Stomach (tissue), 9 donors: Measurements from ENCODE around the gene ZIC4. TPM values are rescaled to one million over a fixed set of nuclear protein-coding genes. Genes with fewer than 3 reads are reported as not detected.

Experiments
- DNase-seq, 2 donors: peaks; one replicate each; pipeline versions ENCODE4 v3.0.0 to v3.0.0-alpha.2; 2013 to 2019
- H3K27ac ChIP-seq, 5 donors: fragments of 200-600 bp in 4 of 5; sonication (generic) in 4 of 5; one replicate each; pipeline ENCODE4 v1.5.1; 2013 to 2019; ENCODE audit warnings: mild to moderate bottlenecking in 1 of 5, moderate library complexity in 1 of 5
- H3K27me3 ChIP-seq, 3 donors: fragments of 200-600 bp; sonication (generic); one replicate each; pipeline ENCODE4 v1.5.1; 2017 to 2019; ENCODE audit warnings: mixed run types in 1 of 3
- H3K36me3 ChIP-seq, 4 donors: fragments of 200-600 bp; sonication (generic); 1 replicate in 3 of 4; 2 replicates in 1 of 4; pipeline ENCODE4 v1.5.1; 2016 to 2019
- H3K4me1 ChIP-seq, 4 donors: fragments of 200-600 bp; sonication (generic); one replicate each; pipeline ENCODE4 v1.5.1; 2016 to 2019
- H3K4me3 ChIP-seq, 4 donors: fragments of 200-600 bp; sonication (generic) in 3 of 4; one replicate each; pipeline ENCODE4 v1.5.1; 2016 to 2019; ENCODE audit warnings: mild to moderate bottlenecking in 1 of 4
- H3K9me3 ChIP-seq, 4 donors: fragments of 200-600 bp; sonication (generic); one replicate each; pipeline ENCODE4 v1.5.1; 2016 to 2019
- EP300 ChIP-seq: sonication (generic); formaldehyde crosslinking; IDR thresholded peaks from one replicate; pipeline ENCODE4 v1.6.1; 2017; ENCODE audit warnings: antibody characterized with exemption
- POLR2A ChIP-seq, 4 donors: fragments of 450-650 bp; IDR thresholded peaks; one replicate each; pipeline ENCODE4 v1.6.1; 2016; ENCODE audit warnings: antibody characterized with exemption in 4 of 4, control low read depth in 2 of 4, mild to moderate bottlenecking in 1 of 4, moderate library complexity in 1 of 4
- POLR2AphosphoS5 ChIP-seq, 3 donors: sonication (generic); formaldehyde crosslinking; IDR thresholded peaks; one replicate each; pipeline ENCODE4 v1.6.1; 2016; ENCODE audit warnings: antibody characterized with exemption in 3 of 3
- WGBS, 5 donors: extraction: QIAGEN DNeasy Blood & Tissue Kit in 3 of 5; methylation state at CpG; one replicate each; pipeline versions ENCODE4 v1.1.5 to v1.1.7; 2013 to 2018; 5-methylcytosine and 5-hydroxymethylcytosine counted together
- intact Hi-C: fragments of 100-400 bp; cut with DNase I; formaldehyde crosslinking; loops from one replicate; pipeline ENCODE4 v1.15.1; 2023; ENCODE audit warnings: low total_unique reads
- polyA plus RNA-seq, 3 donors: library from polyadenylated mRNA; stranded (reverse); fragments of 200-250 nt; gene quantifications; one replicate each; pipeline ENCODE4 v1.2.3, GENCODE V29; 2013
- total RNA-seq, 5 donors: library from RNA; depleted of rRNA; stranded (reverse); fragments of >200 nt; gene quantifications; one replicate each; pipeline versions ENCODE4 v1.1.0 to v1.2.3, GENCODE V29; 2014 to 2016
- TF ChIP-seq, protein P1 (sequence below), 7 experiments: fragments of 450-650 bp in 4 of 7; fragments of 200-600 bp in 3 of 7; sonication (generic) in 3 of 7; IDR thresholded peaks; one replicate each; pipeline ENCODE4 v1.5.1; 2016 to 2019; ENCODE audit warnings: antibody characterized with exemption in 7 of 7, control low read depth in 2 of 7, mild to moderate bottlenecking in 1 of 7
- donor health status: healthy with polysubstance abuse.
- donor health status: Bipolar disorder and iron deficiency.
- donor health status: healthy.

Gene ZIC4
- total and polyA plus RNA-seq, 8 donors: not detected

DNA sequence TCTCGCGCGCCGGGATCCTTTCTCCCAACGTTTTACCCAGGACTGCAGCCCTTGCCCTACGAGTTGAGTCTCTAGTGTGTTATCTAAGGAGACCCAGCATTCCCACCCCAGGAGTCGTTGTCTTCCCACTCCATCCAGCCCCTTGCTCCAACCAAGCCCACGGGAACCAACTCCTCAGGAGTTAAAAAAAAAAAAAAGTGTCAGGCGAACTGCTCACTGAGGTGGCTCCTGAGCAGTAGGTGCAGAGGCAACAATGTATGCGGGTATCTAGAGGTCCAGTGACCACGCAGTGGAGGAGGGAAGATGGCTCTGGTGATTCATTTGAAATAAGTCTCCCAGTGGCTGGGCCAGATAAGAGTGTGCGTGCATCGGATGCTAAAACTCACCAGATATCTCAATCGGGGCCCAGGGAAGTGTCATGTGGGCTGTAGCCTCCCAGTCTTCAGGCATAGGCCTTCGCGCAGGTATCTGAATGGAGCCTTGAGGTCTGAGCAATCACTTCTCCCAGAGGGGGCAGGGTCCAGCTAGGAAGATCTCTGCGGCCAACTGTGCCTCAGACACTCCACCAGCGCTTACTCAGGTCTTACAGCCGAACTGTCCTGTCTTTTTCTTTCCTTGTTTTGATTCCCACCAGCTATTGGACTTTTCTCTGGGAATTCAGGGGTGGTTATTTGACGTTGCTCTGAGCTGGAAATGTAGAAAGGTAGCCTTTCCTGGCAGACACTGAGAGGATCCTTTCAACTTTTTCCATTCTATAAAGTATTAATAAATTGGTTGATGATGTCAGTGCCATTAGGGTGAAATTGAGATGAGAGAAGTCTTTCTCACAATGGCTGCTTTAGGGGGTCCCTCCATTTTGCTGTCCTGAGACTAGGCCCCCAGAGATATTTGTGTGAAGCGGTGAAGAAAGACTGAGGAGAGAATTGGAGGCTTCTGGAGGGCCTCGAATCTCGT, 21.0 kb downstream of the ZIC4 start:
- Histone ChIP-seq H3K27ac (no peak overlapping the region), H3K36me3 (no peaks in the 10 kb centered on the region), H3K4me1 (no peaks in the 10 kb centered on the region), H3K27me3 (peaks cover 42 to 97% (median 91%) of the 10 kb centered on the region in 3 donors), H3K9me3 (peaks cover 0 to 28% (median 17%) of the 10 kb centered on the region in 4 donors), H3K4me3 (no peak overlapping the region)
- intact Hi-C loops: no loop called here
- no peak for DNase-seq
- no peak for TF ChIP-seq POLR2A (IDR thresholded peaks at IDR 0.05)
- no peak for TF ChIP-seq EP300
- TF ChIP-seq, protein P1, sequence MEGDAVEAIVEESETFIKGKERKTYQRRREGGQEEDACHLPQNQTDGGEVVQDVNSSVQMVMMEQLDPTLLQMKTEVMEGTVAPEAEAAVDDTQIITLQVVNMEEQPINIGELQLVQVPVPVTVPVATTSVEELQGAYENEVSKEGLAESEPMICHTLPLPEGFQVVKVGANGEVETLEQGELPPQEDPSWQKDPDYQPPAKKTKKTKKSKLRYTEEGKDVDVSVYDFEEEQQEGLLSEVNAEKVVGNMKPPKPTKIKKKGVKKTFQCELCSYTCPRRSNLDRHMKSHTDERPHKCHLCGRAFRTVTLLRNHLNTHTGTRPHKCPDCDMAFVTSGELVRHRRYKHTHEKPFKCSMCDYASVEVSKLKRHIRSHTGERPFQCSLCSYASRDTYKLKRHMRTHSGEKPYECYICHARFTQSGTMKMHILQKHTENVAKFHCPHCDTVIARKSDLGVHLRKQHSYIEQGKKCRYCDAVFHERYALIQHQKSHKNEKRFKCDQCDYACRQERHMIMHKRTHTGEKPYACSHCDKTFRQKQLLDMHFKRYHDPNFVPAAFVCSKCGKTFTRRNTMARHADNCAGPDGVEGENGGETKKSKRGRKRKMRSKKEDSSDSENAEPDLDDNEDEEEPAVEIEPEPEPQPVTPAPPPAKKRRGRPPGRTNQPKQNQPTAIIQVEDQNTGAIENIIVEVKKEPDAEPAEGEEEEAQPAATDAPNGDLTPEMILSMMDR (IDR thresholded peaks at IDR 0.05): no peak
- no peak for TF ChIP-seq POLR2AphosphoS5 (IDR thresholded peaks at IDR 0.05)
- 7 to 13% (median 10%) methylated on average over 23 of the region's 23 CpGs for WGBS, 5 donors

GRCh38 chr3:147384210-147385058, 21.9 kb downstream of the ZIC4 start:
- DNase-seq: no peak
- Histone ChIP-seq H3K4me1 (no peaks in the 10 kb centered on the region), H3K27me3 (peaks cover 38 to 97% (median 91%) of the 10 kb centered on the region in 3 donors), H3K9me3 (peaks cover 0 to 19% (median 13%) of the 10 kb centered on the region in 4 donors), H3K27ac (no peak overlapping the region), H3K36me3 (no peaks in the 10 kb centered on the region), H3K4me3 (no peak overlapping the region)
- intact Hi-C loops: no loop called here
- TF ChIP-seq, protein P1 (IDR thresholded peaks at IDR 0.05): no peak
- TF ChIP-seq EP300: no peak
- no peak for TF ChIP-seq POLR2A (IDR thresholded peaks at IDR 0.05)
- TF ChIP-seq POLR2AphosphoS5 (IDR thresholded peaks at IDR 0.05): no peak
- WGBS, 5 donors: 8 to 12% (median 10%) methylated on average over 25 to 27 of the region's 27 CpGs

DNA sequence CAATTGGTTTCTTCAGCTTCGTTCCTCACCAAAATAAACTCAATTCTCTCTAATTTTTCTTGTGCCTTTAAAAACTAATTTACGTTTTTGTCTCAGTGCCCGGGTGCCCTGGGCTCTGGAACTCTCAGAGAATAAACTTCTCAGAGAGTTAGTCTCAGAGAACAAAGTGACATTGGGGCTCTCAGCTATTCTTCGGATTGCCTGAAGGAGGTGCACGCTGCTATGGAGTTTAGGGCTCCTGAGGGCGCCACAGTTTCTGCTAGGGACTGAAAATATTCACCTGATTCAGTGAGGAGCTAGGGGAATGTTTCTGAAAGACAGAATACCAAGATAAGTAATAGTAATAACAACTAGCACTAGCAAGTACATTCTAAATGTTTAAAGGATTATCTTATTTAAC, 22.7 kb downstream of the ZIC4 start:
- 2 to 6% (median 3%) methylated on average over 6 of the region's 6 CpGs for WGBS, 5 donors
- DNase-seq: no peak
- peaks cover 38 to 97% (median 89%) of the 10 kb centered on the region in 3 donors for H3K27me3 ChIP-seq
- no peaks in the 10 kb centered on the region for H3K36me3 ChIP-seq
- no peak overlapping the region for H3K27ac ChIP-seq
- peaks cover 0 to 16% (median 9%) of the 10 kb centered on the region in 4 donors for H3K9me3 ChIP-seq
- H3K4me1 ChIP-seq: no peaks in the 10 kb centered on the region
- TF ChIP-seq, protein P1 (IDR thresholded peaks at IDR 0.05): no peak
- TF ChIP-seq POLR2AphosphoS5 (IDR thresholded peaks at IDR 0.05): no peak
- TF ChIP-seq EP300: no peak
- no peak for TF ChIP-seq POLR2A (IDR thresholded peaks at IDR 0.05)
- no peak overlapping the region for H3K4me3 ChIP-seq
- intact Hi-C loops: no loop called here

DNA sequence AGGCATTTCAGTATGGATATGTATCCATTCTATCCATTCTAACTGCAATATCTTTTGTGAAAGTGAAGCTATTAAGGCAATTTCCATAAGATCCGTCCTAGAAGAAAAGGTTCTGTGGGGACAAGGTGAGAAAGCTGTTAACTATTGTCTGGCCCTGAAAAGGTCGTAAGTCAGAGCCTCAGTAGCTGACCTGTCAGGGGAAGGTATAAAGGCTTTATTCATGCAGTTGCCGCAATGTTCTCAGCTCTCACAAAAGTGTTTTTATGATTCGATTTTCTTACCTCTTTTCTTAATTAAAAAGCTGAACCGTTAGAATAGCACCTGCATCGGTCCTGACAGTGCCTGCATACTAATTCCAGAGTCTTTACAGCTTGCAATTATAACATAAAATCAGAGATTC, 24.7 kb downstream of the ZIC4 start:
- Histone ChIP-seq H3K9me3 (peaks cover 0 to 12% (median 2%) of the 10 kb centered on the region in 4 donors), H3K36me3 (no peaks in the 10 kb centered on the region), H3K27ac (no peak overlapping the region), H3K4me1 (no peaks in the 10 kb centered on the region), H3K27me3 (peaks cover 44 to 97% (median 84%) of the 10 kb centered on the region in 3 donors), H3K4me3 (no peak overlapping the region)
- WGBS, 5 donors: 6 to 11% (median 8%) methylated on average over 6 of the region's 6 CpGs
- intact Hi-C loops: no loop called here
- TF ChIP-seq POLR2AphosphoS5 (IDR thresholded peaks at IDR 0.05): no peak
- no peak for TF ChIP-seq POLR2A (IDR thresholded peaks at IDR 0.05)
- TF ChIP-seq, protein P1 (IDR thresholded peaks at IDR 0.05): no peak
- no peak for TF ChIP-seq EP300
- DNase-seq: no peak
